GM21723 (cell line): ENCODE results near the gene LARP1.
A peak's percentile ranks its signal among the peaks of the same experiment; 100 is the strongest.
"Not testable (repeated sequence)": the region's sequence is repeated elsewhere in the genome, so short reads cannot be mapped to it uniquely, and the experiment has no call there.

Source experiments
- ATAC-seq: cut with Tn5 transposase; IDR thresholded peaks from one replicate; pipeline ENCODE4 v1.9.1; 2021; ENCODE audit warnings: mild to moderate bottlenecking, moderate library complexity; ENCODE audit not compliant: unreplicated experiment

The LARP1 gene

GRCh38 chr5:154734370-154735248, 20.6 kb upstream of the LARP1 start:
- ATAC-seq, result no peak

- not testable (repeated sequence) for ATAC-seq
Observed at GRCh38 chr5:154735362-154735761, 19.8 kb upstream of the LARP1 start.

GRCh38 chr5:154736372-154736771, 18.8 kb upstream of the LARP1 start:
- not testable (repeated sequence) for ATAC-seq

GRCh38 chr5:154737667-154738320, 17.4 kb upstream of the LARP1 start:
- ATAC-seq, result no peak

GRCh38 chr5:154740483-154740882, 14.7 kb upstream of the LARP1 start:
- no peak for ATAC-seq

- no peak for ATAC-seq
Observed at GRCh38 chr5:154740957-154741356, 14.2 kb upstream of the LARP1 start.

GRCh38 chr5:154741415-154741814, 13.8 kb upstream of the LARP1 start:
- ATAC-seq, result no peak

- no peak for ATAC-seq
Observed at GRCh38 chr5:154743812-154744211, 11.4 kb upstream of the LARP1 start.

GRCh38 chr5:154745349-154745748, 9.8 kb upstream of the LARP1 start:
- no peak for ATAC-seq

GRCh38 chr5:154749491-154749890, 5.7 kb upstream of the LARP1 start:
- no peak for ATAC-seq

- not testable (repeated sequence) for ATAC-seq
Observed at GRCh38 chr5:154750641-154751040, 4.5 kb upstream of the LARP1 start.

GRCh38 chr5:154751854-154752253, 3.3 kb upstream of the LARP1 start:
- ATAC-seq, result no peak

GRCh38 chr5:154753792-154754191, 1.4 kb upstream of the LARP1 start:
- no peak for ATAC-seq

GRCh38 chr5:154754460-154755360, 467 bp upstream of the LARP1 start:
- peak; percentile 88 for ATAC-seq

- no peak for ATAC-seq
Observed at GRCh38 chr5:154756009-154756867, 1.1 kb downstream of the LARP1 start.

GRCh38 chr5:154756868-154757813, 2.0 kb downstream of the LARP1 start:
- no peak for ATAC-seq

- ATAC-seq, result no peak
Observed at GRCh38 chr5:154757814-154758406, 2.7 kb downstream of the LARP1 start.

- ATAC-seq, result no peak
Observed at GRCh38 chr5:154758493-154758892, 3.3 kb downstream of the LARP1 start.

GRCh38 chr5:154758977-154759376, 3.8 kb downstream of the LARP1 start:
- ATAC-seq, result no peak
